PFSK-1 (cell line): ENCODE measurements around the gene STK11.

ENCODE experiments used
- POLR2AphosphoS5 ChIP-seq: IDR thresholded peaks from 2 replicates; pipeline ENCODE4 v1.6.1; 2012; ENCODE audit warnings: low read depth, mild to moderate bottlenecking, control low read depth, low read length, moderate library complexity
- REST ChIP-seq, 2 experiments: IDR thresholded peaks; 2 replicates each; pipeline versions ENCODE4 v1.6.1 to v1.8.0; 2011 to 2012; ENCODE audit warnings: low read depth in 2 of 2, low read length in 2 of 2, control low read depth in 1 of 2, inconsistent platforms in 1 of 2, mild to moderate bottlenecking in 1 of 2, moderate library complexity in 1 of 2; ENCODE audit not compliant: insufficient read depth in 1 of 2

- TF ChIP-seq REST (IDR thresholded peaks at IDR 0.05; ENCODE audit: insufficient read depth in 1 of 2, low read depth in 2 of 2, low read length in 2 of 2) (no peak), POLR2AphosphoS5 (no peak)
Measured at GRCh38 chr19:1206864-1207450, 1.4 kb downstream of the STK11 start.
